Ascending aorta (tissue), 2 donors: ENCODE measurements around the gene MOB1B. TPM values are rescaled to one million over a fixed set of nuclear protein-coding genes. Genes with fewer than 3 reads are reported as not detected.

Experiments
- DNase-seq, 2 donors: peaks; one replicate each; pipeline ENCODE4 v3.0.0-alpha.2; 2019; ENCODE audit warnings: low spot score in 2 of 2
- H3K27ac ChIP-seq, 2 donors: fragments of 200-600 bp; sonication (generic); one replicate each; pipeline ENCODE4 v1.5.1; 2016 to 2017; ENCODE audit warnings: mild to moderate bottlenecking in 1 of 2
- H3K27me3 ChIP-seq: fragments of 200-600 bp; sonication (generic); one replicate; pipeline ENCODE4 v1.5.1; 2017
- H3K36me3 ChIP-seq, 2 donors: fragments of 200-600 bp; sonication (generic); one replicate each; pipeline ENCODE4 v1.5.1; 2016
- H3K4me1 ChIP-seq, 2 donors: fragments of 200-600 bp; sonication (generic); one replicate each; pipeline ENCODE4 v1.5.1; 2016 to 2017; ENCODE audit warnings: mild to moderate bottlenecking in 1 of 2
- H3K4me3 ChIP-seq, 2 donors: fragments of 200-600 bp; sonication (generic); one replicate each; pipeline ENCODE4 v1.5.1; 2016 to 2017; ENCODE audit warnings: mild to moderate bottlenecking in 1 of 2
- H3K9me3 ChIP-seq, 2 donors: fragments of 200-600 bp; sonication (generic); one replicate each; pipeline ENCODE4 v1.5.1; 2016
- CTCF ChIP-seq, 3 experiments: fragments of 200-600 bp in 2 of 3; fragments of 450-650 bp in 1 of 3; sonication (generic) in 2 of 3; IDR thresholded peaks; one replicate each; pipeline ENCODE4 v1.5.1; 2016 to 2019; ENCODE audit warnings: antibody characterized with exemption in 3 of 3, mild to moderate bottlenecking in 1 of 3, moderate library complexity in 1 of 3
- intact Hi-C: fragments of 100-400 bp; cut with DNase I; formaldehyde crosslinking; loops from one replicate; pipeline ENCODE4 v1.15.1; 2023
- total RNA-seq: library from RNA; depleted of rRNA; stranded (reverse); fragments of >200 nt; gene quantifications from one replicate; pipeline ENCODE4 v1.1.0, GENCODE V29; 2016

MOB1B gene
- total RNA-seq, 1 donor from 2014 or later, result 2.6 TPM

- no peak overlapping the region for H3K4me3 ChIP-seq
- no peak for DNase-seq
- no peaks in the 10 kb centered on the region for H3K9me3 ChIP-seq
- H3K27me3 ChIP-seq, result no peaks in the 10 kb centered on the region
- no peaks in the 10 kb centered on the region for H3K4me1 ChIP-seq
- TF ChIP-seq CTCF (IDR thresholded peaks at IDR 0.05), result no peak
- intact Hi-C loops, result no loop called here
- H3K36me3 ChIP-seq, result no peaks in the 10 kb centered on the region
- H3K27ac ChIP-seq, result no peak overlapping the region
Measured at GRCh38 chr4:70925899-70926635, 23.9 kb downstream of the MOB1B start.

- H3K36me3 ChIP-seq, result no peaks in the 10 kb centered on the region
- no peak overlapping the region for H3K27ac ChIP-seq
- intact Hi-C loops, result no loop called here
- no peaks in the 10 kb centered on the region for H3K27me3 ChIP-seq
- H3K4me1 ChIP-seq, result no peaks in the 10 kb centered on the region
- DNase-seq, result no peak
- TF ChIP-seq CTCF (IDR thresholded peaks at IDR 0.05), result no peak
- H3K4me3 ChIP-seq, result no peak overlapping the region
- H3K9me3 ChIP-seq, result no peaks in the 10 kb centered on the region
Measured at GRCh38 chr4:70927502-70928137, 25.5 kb downstream of the MOB1B start.

- H3K27me3 ChIP-seq, result no peaks in the 10 kb centered on the region
- H3K27ac ChIP-seq, result no peak overlapping the region
- DNase-seq, result no peak
- H3K4me3 ChIP-seq, result no peak overlapping the region
- H3K4me1 ChIP-seq, result no peaks in the 10 kb centered on the region
- H3K36me3 ChIP-seq, result no peaks in the 10 kb centered on the region
- intact Hi-C loops, result no loop called here
- no peak for TF ChIP-seq CTCF (IDR thresholded peaks at IDR 0.05)
- no peaks in the 10 kb centered on the region for H3K9me3 ChIP-seq
Measured at GRCh38 chr4:70930530-70931256, 28.5 kb downstream of the MOB1B start.

DNA sequence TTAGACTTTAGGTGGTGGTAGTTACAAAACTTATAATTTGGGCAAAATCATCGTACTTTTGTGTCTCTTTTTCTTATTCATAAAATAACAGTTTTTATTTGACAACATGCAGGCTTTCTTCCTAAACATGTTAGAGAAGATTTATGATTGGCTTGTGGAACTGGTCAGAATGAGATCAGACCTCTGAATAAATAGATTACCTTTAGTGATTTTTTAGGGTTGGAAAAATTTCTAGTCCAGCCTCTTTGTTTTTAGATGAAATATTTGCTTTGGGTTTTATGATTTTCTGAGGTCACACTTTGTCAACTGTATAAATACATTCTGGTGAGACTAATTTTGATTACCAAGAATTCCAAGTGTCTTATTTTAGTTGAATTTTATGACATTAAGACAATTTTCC is 29.2 kb downstream of the MOB1B start:
- H3K36me3 ChIP-seq, result no peaks in the 10 kb centered on the region
- H3K27me3 ChIP-seq, result no peaks in the 10 kb centered on the region
- intact Hi-C loops, result no loop called here
- no peak for DNase-seq
- no peak for TF ChIP-seq CTCF (IDR thresholded peaks at IDR 0.05)
- no peak overlapping the region for H3K4me3 ChIP-seq
- H3K9me3 ChIP-seq, result no peaks in the 10 kb centered on the region
- H3K27ac ChIP-seq, result no peak overlapping the region
- H3K4me1 ChIP-seq, result no peaks in the 10 kb centered on the region

- no peak for TF ChIP-seq CTCF (IDR thresholded peaks at IDR 0.05)
- DNase-seq, result no peak
- Histone ChIP-seq H3K4me3 (no peak overlapping the region), H3K36me3 (no peaks in the 10 kb centered on the region), H3K4me1 (no peaks in the 10 kb centered on the region), H3K9me3 (no peaks in the 10 kb centered on the region), H3K27ac (no peak overlapping the region), H3K27me3 (no peaks in the 10 kb centered on the region)
- intact Hi-C loops, result no loop called here
Measured at GRCh38 chr4:70932984-70933383, 30.8 kb downstream of the MOB1B start.
